ENCODE measurements around the gene POLR1E. TPM values are rescaled to one million over a fixed set of nuclear protein-coding genes. Genes with fewer than 3 reads are reported as not detected.

The POLR1E gene
- 25.2 and 35.8 TPM in 2 replicates for total RNA-seq

GRCh38 chr9:37485389-37486255 is at the start of gene POLR1E:
POLR1E (plus strand) TSS chr9:37485948; CDS start chr9:37486048, 100 bp downstream.

GRCh38 chr9:37465249-37466036 is 20.3 kb upstream of the POLR1E start, which contains the start of gene ZBTB5:
ZBTB5 (minus strand) TSS chr9:37465450; CDS start chr9:37442551, 22,899 bp downstream.

Other genes starting within 250 kb of the POLR1E start
- 113 and 146 TPM in 2 replicates for gene GRHPR, start 63.3 kb upstream of the POLR1E start, total RNA-seq
- 9.5 and 9.7 TPM in 2 replicates for gene ZBTB5, start 20.5 kb upstream of the POLR1E start, total RNA-seq
- gene FBXO10, start 90.4 kb downstream of the POLR1E start, total RNA-seq, result 1.7 and 2.9 TPM in 2 replicates
- 195 and 203 TPM in 2 replicates for gene TOMM5, start 106.6 kb downstream of the POLR1E start, total RNA-seq
- under 0.01 TPM in 1 of 2 replicates, not detected in the other for gene FRMPD1, start 165.0 kb downstream of the POLR1E start, total RNA-seq